GM21360 (cell line): ENCODE results near the gene BTBD2.
"Not testable (repeated sequence)": the region's sequence is repeated elsewhere in the genome, so short reads cannot be mapped to it uniquely, and the experiment has no call there.

ENCODE experiments used
- ATAC-seq: cut with Tn5 transposase; IDR thresholded peaks from one replicate; pipeline ENCODE4 v1.9.1; 2021; ENCODE audit warnings: mild to moderate bottlenecking, moderate library complexity; ENCODE audit not compliant: unreplicated experiment

Gene BTBD2

GRCh38 chr19:2040647-2041432 lies 25.3 kb upstream of the BTBD2 start:
- ATAC-seq = no peak

DNA sequence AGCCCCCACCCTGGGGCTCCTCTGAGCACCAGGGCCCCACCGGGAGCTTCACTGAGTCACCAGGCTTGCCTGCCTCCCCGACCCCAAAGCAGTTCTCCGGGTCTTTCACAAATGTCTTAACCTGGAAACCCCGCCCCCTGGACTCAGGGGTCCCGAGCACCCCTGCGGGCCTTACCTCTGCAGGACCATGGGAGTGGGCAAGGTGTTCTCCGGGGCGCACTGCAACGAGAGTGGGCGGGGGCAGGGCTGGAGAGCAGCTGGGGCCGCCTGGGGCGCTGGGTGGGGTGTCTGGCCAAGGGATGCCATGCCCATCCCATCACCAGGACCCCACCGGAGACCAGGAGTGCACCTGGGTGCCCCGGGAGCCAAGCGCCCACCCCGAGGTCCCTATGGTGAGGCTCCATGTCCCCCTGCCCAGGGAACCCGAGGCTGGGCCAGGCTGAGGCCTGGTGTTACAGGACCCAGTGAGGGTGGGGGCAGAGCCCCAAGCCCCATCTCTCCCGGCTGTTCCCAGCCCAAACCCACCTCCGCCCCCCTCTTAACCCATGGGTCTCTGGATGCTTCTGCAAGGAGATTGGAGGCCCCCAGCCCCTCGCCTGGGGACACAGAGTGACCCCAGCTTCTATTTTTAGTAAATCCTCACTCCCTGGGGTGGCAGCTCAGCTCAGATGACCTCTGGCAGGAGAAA lies 24.6 kb upstream of the BTBD2 start:
- no peak for ATAC-seq

DNA sequence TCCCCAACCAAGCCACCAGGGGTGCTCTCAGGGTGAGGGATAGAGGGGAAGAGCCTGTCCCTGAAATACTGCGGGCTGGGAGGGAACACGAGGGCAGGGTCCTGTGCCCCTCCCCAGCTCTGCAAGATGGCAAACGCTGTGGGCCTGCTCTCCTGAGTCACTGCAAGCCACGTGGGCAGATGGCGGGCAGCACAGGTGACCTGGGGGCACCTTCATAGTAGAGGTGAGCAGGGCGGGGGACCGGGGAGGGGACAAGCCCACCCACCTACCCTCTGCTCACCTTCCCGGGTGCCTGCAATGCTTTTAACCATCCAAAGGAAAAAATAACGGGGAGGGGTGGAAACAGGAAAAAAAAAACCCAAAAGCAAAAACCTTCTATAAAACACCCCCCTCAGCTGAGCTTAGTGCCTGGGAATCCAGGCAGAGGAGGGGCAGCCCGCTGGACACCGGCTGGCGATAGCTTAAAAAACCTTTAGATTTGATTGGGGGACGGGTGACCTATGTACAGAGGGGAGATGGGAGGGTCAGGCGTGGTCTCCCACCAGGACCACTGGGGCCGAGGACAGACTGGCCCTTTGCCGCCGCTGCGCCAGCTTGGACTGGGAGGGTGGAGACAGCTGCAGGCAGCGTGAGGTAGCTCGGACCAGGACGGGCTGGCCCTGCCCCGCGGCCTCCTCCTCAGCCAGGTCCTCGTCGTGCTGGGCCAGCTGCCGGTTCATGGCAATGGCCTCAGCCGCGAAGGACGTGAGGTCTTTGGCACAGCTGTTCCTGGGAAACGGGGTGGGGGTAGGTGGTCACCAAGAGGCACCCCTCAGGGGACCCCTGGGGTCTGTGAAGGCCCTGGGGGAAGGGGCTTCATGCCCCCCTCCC lies 23.8 kb upstream of the BTBD2 start:
- no peak for ATAC-seq

DNA sequence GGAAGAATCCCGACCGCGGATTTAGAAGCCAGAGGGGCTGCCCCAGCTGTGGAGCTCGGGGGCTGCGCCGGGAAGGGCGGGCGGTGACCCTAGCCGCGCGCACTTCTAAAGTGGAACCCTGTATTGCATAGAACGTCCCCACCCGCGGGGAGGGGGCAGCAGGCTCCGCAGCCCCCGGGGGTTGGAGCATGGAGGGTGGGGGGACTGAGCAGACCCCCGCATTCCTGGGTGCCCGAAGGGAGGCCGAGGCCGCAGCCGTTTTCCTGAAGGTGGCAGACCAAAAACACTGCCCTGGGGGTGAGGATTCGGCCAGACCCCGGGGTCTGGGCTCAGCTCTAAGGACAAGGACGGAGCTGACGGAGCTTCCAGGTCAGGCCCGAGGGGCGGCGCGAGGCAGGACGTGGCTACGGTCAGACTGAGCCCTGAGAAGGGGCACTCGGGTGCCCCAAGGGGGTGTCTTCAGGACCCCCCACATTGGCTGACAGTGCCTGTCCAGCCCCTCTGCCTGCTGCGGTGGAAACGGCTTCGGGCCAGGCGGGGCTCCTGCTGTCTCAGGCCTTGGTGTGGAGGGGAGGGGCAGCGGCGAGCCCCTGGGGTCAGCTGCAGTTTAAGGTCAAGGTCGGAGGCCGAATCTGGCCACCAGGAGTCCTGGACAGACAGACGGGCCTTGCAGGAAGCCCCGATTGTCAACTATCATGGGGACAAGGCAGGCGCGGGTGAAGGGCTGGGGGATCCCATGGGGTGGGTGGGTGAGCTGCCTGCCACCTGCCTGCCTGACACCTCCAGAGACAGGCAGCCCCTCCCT lies 23.0 kb upstream of the BTBD2 start:
- no peak for ATAC-seq

DNA sequence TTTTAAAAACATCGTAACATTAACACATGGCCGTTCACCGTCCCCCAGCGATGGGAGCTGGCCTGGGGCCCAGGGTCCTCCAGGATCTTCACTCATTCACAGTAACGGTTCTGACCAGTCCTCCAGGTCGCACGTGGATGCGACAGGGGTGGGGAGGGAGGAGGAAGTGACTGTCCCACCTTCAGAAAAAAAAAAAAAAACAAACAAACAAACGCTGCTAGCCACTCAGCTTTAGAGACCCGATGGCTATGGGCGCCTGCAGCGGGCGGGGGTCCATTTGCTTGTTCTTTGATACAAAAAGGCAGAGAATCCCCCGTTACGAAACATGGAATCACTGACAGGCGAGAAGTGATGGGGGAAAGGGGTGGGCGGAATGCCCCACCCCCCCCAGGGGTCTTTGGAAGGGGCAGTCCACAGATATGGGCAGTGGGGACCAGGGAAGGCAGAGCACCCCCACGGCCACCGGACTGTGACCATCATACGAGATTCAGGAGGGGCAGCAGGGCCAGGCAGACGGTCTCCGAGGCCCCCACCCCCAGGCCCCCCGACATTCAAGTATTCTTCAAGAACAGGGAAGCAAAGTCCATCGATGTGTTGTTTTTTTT lies 22.2 kb upstream of the BTBD2 start:
- no peak for ATAC-seq

GRCh38 chr19:2036424-2036823 lies 20.9 kb upstream of the BTBD2 start:
- ATAC-seq = no peak

- ATAC-seq = no peak
Observed at GRCh38 chr19:2035590-2035991, 20.1 kb upstream of the BTBD2 start.

GRCh38 chr19:2034729-2035589 lies 19.4 kb upstream of the BTBD2 start:
- ATAC-seq = no peak

DNA sequence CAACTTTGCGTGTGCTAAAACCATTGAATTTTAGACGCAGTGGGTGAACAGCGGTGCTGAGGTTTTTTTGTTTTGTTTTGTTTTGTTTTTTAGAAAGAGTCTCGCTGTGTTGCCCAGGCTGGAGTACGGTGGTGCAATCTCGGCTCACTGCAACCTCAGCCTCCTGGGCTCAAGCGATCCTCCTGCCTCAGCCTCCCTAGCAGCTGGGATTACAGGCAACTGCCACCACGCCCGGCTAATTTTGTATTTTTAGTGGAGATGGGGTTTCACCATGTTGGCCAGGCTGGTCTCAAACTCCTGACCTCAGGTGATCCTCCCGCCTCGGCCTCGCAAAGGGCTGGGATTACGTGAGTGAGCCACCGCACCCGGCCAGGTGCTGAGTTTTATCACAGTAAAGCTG lies 18.7 kb upstream of the BTBD2 start:
- not testable (repeated sequence) for ATAC-seq

DNA sequence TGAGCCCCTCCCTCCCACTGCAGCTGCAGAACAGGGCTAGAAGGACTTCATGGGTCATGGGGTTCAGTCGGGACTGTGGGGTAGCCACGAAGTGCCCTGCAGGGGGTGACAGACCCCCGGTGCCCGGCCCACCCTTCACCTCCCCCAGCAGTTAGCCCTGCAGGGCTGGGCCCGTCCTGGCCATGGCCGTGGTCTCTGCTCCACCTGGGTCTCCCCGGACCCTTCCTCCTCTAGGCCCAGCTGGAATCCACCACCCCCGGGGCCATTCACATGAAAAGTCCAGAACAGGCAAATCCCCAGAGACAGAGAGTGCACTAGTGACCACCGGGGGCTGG lies 18.3 kb upstream of the BTBD2 start:
- ATAC-seq = no peak

DNA sequence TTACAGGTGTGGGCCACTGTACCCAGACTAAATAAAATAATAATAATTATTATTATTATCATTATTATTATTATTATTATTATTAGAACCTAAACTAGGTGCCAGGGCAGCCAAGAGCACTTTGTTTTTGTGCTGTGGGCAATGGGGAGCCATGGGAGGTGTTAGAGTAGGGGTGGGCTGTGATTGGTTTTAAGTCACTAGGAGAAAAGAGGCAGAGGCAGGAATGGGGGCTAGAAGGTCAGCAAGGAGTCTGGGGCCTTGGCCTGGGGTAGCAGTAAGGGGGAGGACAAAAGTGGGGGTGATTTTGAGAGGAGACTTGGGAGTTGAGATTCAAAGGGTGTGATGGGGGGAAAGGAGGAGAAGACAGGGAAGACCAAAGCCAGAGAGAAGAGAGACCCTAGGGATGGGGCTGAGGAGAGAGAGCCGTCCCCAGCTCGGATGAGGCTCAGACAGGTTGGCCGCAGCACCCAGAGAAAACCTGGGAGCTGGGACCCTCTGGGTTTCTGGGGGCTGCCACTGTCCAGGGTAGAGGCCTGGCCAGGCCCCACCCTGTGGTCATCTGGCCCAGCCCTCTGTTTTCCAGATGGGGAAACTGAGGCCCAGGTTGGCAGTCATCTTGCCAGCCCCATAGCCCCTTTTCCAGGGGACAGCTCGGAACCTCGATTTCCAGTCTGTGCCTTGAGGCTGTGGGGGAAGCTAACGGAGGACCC lies 17.8 kb upstream of the BTBD2 start:
- no peak for ATAC-seq

DNA sequence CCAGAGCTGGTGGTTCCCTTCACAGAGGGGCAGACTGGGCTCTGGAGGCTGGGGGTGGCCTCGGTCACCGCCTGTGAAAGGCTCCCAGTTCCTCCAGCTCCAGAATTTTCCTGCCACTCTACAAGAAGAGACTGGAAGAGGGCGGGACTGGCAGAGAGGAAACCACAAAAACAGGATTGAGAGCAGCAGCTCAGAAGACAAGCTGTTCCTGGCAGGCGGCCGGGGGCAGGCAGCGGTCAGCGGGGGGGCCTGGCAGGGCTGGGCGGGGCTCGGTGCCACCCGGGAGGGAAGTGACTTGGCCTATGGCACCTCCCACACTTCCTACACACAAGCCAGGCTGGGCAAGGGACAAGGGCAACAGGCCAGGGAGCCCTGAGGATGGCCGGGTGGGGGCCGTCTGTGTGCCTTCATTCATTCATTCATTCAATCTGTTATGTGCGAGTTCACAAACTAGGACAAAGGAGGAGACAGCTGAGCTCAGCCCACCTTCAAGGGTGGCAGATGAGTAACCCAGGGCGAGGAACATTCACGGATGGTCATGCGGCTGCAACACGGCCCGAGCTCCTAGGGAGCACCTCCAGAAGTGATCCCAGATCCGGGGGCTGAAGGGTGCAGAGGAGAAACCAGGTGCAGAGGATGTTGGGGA lies 16.9 kb upstream of the BTBD2 start:
- ATAC-seq = no peak

GRCh38 chr19:2027361-2027760 lies 11.8 kb upstream of the BTBD2 start:
- ATAC-seq = no peak

DNA sequence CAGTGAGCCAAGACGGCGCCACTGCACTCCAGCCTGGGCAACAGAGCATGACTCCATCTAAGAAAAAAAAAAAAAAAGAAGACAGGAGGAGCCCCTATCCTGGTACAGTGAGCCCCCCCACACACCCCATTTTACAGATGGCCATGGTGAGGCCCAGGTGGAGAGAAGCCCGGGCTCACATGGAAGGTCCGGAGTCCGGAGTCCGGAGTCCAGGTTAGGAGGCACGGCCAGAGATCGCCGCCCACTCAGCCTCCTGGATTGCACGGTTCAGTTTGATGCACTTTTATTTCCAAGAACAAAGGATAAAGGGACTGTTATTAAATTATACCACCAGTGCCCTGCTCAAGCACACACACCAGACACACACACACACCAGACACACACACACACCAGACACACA lies 11.3 kb upstream of the BTBD2 start:
- ATAC-seq = no peak

DNA sequence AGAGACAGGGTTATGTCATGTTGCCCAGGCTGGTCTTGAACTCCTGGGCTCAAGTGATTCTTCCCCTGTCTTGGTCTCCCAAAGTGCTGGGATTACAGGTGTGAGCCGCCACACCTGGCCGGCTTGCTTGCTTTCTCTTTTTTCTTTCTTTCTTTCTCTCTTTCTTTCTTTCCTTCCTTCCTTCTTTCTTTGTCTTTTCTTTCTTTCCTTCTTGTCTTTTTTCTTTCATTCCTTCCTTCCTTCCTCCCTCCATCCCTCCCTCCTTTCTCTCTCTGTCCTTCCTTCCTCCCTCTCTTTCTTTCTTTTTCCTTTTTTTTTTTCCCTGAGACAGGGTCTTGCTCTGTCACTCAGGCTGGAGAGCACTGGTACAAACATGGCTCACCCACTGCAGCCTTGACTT lies 6.8 kb upstream of the BTBD2 start:
- no peak for ATAC-seq

DNA sequence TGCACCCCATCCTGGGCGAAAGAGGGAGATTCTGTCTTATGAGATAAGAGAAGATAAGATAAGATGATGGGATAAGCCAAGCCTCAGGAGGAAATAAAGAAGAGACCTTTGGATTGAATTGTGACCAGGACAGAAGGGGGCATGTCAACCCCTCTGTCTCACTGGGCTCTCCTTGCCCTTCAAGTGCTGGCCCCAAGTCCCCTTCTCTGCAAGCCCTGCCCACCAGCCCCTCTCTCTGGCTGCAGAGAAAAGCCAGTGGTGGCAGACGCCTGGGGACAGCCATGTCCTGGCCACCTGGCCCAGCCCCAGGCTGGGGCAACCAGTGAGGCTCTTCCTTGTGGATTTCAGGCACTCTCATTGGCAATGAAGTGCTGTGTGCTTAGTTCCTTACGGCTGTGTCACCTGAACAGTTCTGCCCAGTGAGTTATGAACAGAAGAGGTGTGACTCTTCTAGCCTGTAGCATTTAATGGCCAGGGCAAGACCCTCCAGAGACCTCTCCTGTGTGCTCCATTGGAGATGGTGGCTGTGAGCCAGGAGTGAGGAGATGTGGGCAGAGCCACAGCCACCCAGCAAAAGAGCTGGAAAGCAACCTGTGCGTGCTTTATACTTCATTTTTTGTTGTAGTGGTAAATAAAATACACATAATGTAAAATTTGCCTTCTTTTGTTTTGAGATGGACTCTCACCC lies 6.1 kb upstream of the BTBD2 start:
- no peak for ATAC-seq

GRCh38 chr19:2018752-2019151 lies 3.2 kb upstream of the BTBD2 start:
- ATAC-seq = no peak
